Measurements from ENCODE around the gene MAVS. TPM values are rescaled to one million over a fixed set of nuclear protein-coding genes. Genes with fewer than 3 reads are reported as not detected.

MAVS gene
- total and polyA plus RNA-seq, 9 of the 15 experiments (the other 6 are each of a cell fraction or from before 2014, with no cell fraction given), result 1.6 to 22.0 (median 11.3) TPM

DNA sequence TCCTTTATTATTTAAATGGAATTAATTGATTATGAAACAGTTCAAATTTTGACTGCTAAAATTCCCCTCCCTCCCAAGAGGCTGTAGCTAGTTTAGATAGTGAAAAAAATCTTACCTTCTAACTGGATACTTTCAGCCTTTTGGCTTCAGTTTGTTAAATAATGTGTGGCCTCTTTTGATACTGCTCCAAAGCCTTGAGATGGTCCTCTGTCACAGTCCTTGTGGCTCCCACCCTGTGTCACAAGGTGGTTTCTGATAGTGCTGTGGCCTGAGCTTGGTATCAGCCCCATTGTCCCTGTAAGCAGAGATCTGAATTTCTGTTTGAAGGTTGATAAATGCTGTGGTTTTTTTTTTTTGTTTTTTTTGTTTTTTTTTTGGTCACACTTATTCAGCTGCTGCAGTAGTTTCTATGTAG, 63.3 kb downstream of the MAVS start (continued):
- TF ChIP-seq SP1 (CRISPR knock-in tag; IDR thresholded peaks at IDR 0.05) (no peak), SMARCA4 (IDR thresholded peaks at IDR 0.05) (peak; percentile 95), PYGO2 (tag; IDR thresholded peaks at IDR 0.05) (peak; percentile 64; the same call in 1 of the 2 replicates), ZNF695 (CRISPR knock-in tag; IDR thresholded peaks at IDR 0.05) (no peak), HMG20A (CRISPR knock-in tag; conservative IDR thresholded peaks at IDR 0.05) (no peak), NFATC3 (IDR thresholded peaks at IDR 0.05) (no peak), TSC22D4 (tag; IDR thresholded peaks at IDR 0.05) (no peak), TRIM28 (IDR thresholded peaks at IDR 0.05) (no peak), NFIC (IDR thresholded peaks at IDR 0.05) (peak; percentile 90), RUNX1 (IDR thresholded peaks at IDR 0.05; ENCODE audit: low read depth) (peak; percentile 85; the same call in 1 of the 2 replicates), TARDBP (IDR thresholded peaks at IDR 0.05) (no peak), GABPB2 (CRISPR knock-in tag; conservative IDR thresholded peaks at IDR 0.05) (no peak), CHD7 (IDR thresholded peaks at IDR 0.05; ENCODE audit: low read depth, low read length) (no peak), PHB (CRISPR knock-in tag; IDR thresholded peaks at IDR 0.05) (no peak), BRD4 (IDR thresholded peaks at IDR 0.05) (no peak), ZFP1 (CRISPR knock-in tag; IDR thresholded peaks at IDR 0.05) (peak; percentile 91), EGR1 (conservative IDR thresholded peaks at IDR 0.05) (no peak), SOX6 (IDR thresholded peaks at IDR 0.05) (peak; percentile 94), HEY1 (CRISPR knock-in tag; IDR thresholded peaks at IDR 0.05; ENCODE audit: borderline replicate concordance) (no peak), PTBP1 (IDR thresholded peaks at IDR 0.05; ENCODE audit: low read depth, low read length) (no peak)
- TF ChIP-seq, protein P1, sequence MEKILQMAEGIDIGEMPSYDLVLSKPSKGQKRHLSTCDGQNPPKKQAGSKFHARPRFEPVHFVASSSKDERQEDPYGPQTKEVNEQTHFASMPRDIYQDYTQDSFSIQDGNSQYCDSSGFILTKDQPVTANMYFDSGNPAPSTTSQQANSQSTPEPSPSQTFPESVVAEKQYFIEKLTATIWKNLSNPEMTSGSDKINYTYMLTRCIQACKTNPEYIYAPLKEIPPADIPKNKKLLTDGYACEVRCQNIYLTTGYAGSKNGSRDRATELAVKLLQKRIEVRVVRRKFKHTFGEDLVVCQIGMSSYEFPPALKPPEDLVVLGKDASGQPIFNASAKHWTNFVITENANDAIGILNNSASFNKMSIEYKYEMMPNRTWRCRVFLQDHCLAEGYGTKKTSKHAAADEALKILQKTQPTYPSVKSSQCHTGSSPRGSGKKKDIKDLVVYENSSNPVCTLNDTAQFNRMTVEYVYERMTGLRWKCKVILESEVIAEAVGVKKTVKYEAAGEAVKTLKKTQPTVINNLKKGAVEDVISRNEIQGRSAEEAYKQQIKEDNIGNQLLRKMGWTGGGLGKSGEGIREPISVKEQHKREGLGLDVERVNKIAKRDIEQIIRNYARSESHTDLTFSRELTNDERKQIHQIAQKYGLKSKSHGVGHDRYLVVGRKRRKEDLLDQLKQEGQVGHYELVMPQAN (IDR thresholded peaks at IDR 0.05; ENCODE audit: borderline replicate concordance), result no peak
